Immature natural killer cell (primary cell): ENCODE data around the gene CIT. TPM values are rescaled to one million over a fixed set of nuclear protein-coding genes. Genes with fewer than 3 reads are reported as not detected.
A peak's percentile ranks its signal among the peaks of the same experiment; 100 is the strongest.
"Not testable (repeated sequence)": the region's sequence is repeated elsewhere in the genome, so short reads cannot be mapped to it uniquely, and the experiment has no call there.

Experiments used
- DNase-seq, 3 donors: peaks; one replicate each; pipeline ENCODE4 v3.0.0; 2022; ENCODE audit warnings: mixed read lengths in 1 of 3
- H3K27ac Mint-ChIP-seq, 6 donors: one replicate each; pipeline ENCODE4 v1.8.0; 2020; ENCODE audit warnings: mixed read lengths in 6 of 6, mild to moderate bottlenecking in 5 of 6, inconsistent platforms in 4 of 6, moderate library complexity in 3 of 6
- H3K27me3 Mint-ChIP-seq, 3 donors: one replicate each; pipeline ENCODE4 v1.8.0; 2020 to 2021; ENCODE audit warnings: low read depth in 3 of 3, mild to moderate bottlenecking in 3 of 3, mixed read lengths in 3 of 3, moderate library complexity in 3 of 3, inconsistent platforms in 1 of 3
- H3K36me3 Mint-ChIP-seq, 3 donors: one replicate each; pipeline ENCODE4 v1.8.0; 2020; ENCODE audit warnings: mixed read lengths in 3 of 3, inconsistent platforms in 2 of 3, mild to moderate bottlenecking in 2 of 3
- H3K4me1 Mint-ChIP-seq, 2 donors: one replicate each; pipeline ENCODE4 v1.8.0; 2020; ENCODE audit warnings: inconsistent platforms in 2 of 2, mild to moderate bottlenecking in 2 of 2, mixed read lengths in 2 of 2, moderate library complexity in 1 of 2
- H3K4me3 Mint-ChIP-seq, 5 donors: one replicate each; pipeline ENCODE4 v1.8.0; 2020; ENCODE audit warnings: mild to moderate bottlenecking in 5 of 5, mixed read lengths in 5 of 5, inconsistent platforms in 3 of 5, moderate library complexity in 3 of 5
- H3K9me3 Mint-ChIP-seq, 6 donors: one replicate each; pipeline ENCODE4 v1.8.0; 2020; ENCODE audit warnings: mild to moderate bottlenecking in 6 of 6, mixed read lengths in 6 of 6, inconsistent platforms in 4 of 6, moderate library complexity in 3 of 6
- polyA plus RNA-seq, 3 donors: library from polyadenylated mRNA; unstranded; fragments of 300-500 nt; fragmentation: Illumina TruSeq; gene quantifications; one replicate each; pipeline ENCODE4 v1.2.3, GENCODE V29; 2021

The CIT gene, protein sequence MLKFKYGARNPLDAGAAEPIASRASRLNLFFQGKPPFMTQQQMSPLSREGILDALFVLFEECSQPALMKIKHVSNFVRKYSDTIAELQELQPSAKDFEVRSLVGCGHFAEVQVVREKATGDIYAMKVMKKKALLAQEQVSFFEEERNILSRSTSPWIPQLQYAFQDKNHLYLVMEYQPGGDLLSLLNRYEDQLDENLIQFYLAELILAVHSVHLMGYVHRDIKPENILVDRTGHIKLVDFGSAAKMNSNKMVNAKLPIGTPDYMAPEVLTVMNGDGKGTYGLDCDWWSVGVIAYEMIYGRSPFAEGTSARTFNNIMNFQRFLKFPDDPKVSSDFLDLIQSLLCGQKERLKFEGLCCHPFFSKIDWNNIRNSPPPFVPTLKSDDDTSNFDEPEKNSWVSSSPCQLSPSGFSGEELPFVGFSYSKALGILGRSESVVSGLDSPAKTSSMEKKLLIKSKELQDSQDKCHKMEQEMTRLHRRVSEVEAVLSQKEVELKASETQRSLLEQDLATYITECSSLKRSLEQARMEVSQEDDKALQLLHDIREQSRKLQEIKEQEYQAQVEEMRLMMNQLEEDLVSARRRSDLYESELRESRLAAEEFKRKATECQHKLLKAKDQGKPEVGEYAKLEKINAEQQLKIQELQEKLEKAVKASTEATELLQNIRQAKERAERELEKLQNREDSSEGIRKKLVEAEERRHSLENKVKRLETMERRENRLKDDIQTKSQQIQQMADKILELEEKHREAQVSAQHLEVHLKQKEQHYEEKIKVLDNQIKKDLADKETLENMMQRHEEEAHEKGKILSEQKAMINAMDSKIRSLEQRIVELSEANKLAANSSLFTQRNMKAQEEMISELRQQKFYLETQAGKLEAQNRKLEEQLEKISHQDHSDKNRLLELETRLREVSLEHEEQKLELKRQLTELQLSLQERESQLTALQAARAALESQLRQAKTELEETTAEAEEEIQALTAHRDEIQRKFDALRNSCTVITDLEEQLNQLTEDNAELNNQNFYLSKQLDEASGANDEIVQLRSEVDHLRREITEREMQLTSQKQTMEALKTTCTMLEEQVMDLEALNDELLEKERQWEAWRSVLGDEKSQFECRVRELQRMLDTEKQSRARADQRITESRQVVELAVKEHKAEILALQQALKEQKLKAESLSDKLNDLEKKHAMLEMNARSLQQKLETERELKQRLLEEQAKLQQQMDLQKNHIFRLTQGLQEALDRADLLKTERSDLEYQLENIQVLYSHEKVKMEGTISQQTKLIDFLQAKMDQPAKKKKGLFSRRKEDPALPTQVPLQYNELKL (N-terminal part only)
- under 1 TPM in 1 of 3 donors, not detected in 2; 0.75 TPM for polyA plus RNA-seq

DNA sequence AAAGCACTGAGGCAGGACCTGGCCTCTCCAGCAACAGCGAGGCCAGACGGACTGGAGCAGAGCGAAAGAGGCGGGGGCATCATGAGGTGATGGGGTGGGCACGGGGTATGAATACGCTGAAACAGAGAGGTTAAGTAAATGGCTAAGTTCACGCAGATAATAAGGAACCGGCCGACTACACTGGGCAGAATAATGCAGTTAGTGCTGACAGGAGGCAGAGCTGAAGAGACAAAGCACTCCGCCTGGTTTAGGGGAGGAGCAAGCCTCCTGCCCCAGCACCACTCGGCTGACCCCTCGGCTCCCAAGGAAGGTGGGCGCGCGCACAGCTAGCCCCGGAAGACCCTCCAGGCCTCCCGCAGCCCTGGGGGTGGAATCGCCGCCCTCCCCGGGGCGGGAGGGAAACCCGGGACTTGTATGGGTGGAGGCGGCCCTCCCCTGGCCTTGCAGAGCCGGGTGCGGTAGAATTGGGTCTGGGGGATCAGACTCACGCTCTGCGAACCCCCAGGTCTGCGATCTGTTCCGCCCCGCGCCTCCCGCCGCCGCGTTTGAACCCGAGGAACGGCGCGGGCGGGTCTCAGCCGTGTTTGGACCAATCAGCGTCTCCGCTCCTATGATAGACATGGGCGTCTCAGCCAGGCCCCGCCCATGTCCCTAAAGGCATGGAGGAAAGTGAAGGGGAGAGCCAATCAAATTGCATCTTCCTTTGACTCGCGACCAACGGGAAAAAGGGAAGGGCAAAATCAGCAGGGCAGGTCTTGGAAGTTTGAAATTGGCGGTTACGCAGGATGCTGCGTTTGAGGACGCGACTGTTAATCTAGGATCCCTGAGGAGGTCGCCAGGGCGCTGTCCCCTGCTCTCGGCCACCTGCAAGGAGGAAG lies at the start of gene CIT:
CIT (minus strand) TSS at position 560 of the 878 bp plus-strand sequence. CDS start 1,152 bp downstream, outside the sequence.
- Mint-ChIP-seq H3K4me3 (peak within 1 kb of the TSS; percentile 84 to 93 (median 85)), H3K36me3 (no peaks in the 10 kb centered on the region), H3K4me1 (peaks cover 15 to 18% of the 10 kb centered on the region in 2 donors), H3K9me3 (no peaks in the 10 kb centered on the region), H3K27me3 (peaks cover 2 to 5% (median 4%) of the 10 kb centered on the region in 3 donors), H3K27ac (peak within 1 kb of the TSS; percentile 2 to 71 (median 40))
- DNase-seq, result peak; percentile 78 to 83 (median 82)

DNA sequence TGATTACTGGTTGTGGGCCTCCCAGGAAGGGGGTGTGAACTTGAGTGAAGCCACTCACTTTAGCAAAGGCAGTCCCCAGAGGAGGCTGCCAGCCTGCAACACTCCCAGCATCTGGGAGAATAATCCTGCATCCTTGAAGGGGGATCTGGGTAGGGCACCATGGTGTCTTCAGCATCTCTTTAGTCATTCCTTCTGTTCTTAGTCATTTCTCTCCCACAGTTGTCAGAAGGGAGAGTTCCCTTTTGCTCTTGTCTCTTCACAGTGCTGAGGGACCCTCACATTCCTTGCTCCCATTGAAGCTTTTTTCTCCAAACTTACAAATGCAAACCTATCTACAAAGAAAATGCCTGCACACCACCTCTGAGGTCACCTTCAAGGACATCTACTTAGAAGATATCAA lies 48.1 kb upstream of the CIT start:
- Mint-ChIP-seq H3K4me3 (no peak overlapping the region), H3K36me3 (no peaks in the 10 kb centered on the region), H3K27ac (no peak overlapping the region), H3K27me3 (peaks cover 0 to 7% (median 2%) of the 10 kb centered on the region in 3 donors), H3K9me3 (no peaks in the 10 kb centered on the region), H3K4me1 (no peaks in the 10 kb centered on the region)
- no peak for DNase-seq

GRCh38 chr12:119920064-119920463 lies 42.9 kb upstream of the CIT start:
- H3K36me3 Mint-ChIP-seq, result no peaks in the 10 kb centered on the region
- no peaks in the 10 kb centered on the region for H3K4me1 Mint-ChIP-seq
- H3K9me3 Mint-ChIP-seq, result no peaks in the 10 kb centered on the region
- H3K27me3 Mint-ChIP-seq, result peaks cover 0 to 9% (median 2%) of the 10 kb centered on the region in 3 donors
- no peak overlapping the region for H3K27ac Mint-ChIP-seq
- DNase-seq, result no peak
- no peak overlapping the region for H3K4me3 Mint-ChIP-seq

DNA sequence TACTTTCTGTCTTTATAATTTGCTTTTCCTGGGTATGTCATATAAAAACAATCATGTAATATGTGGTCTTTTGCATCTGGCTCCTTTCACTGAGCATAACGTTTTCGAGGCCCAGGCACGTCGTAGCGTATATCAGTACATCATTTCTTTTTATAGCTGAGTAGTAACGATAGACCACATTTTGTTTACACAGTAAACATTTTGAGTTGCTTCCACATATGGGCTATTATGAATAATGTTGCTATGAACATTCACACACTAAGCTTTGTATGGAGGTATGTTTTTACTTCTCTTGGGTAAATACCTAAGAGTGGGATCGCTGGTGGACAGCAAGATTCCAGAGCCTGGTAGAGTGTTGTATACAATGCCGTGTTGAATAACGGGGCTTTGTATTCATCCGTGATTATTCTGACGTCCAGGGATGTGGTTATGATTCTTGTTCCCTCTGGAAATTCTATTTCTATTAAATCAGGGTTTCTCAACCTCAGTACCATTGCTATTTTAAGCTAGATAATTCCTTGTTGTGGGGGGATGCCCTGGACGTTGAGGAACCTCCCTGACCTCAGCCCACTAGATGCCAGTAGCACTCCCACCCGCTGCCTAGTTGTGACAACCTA lies 38.9 kb upstream of the CIT start:
- H3K4me3 Mint-ChIP-seq, result no peak overlapping the region
- H3K9me3 Mint-ChIP-seq, result no peaks in the 10 kb centered on the region
- no peaks in the 10 kb centered on the region for H3K36me3 Mint-ChIP-seq
- H3K4me1 Mint-ChIP-seq, result no peaks in the 10 kb centered on the region
- H3K27me3 Mint-ChIP-seq, result peaks cover 0 to 11% (median 3%) of the 10 kb centered on the region in 3 donors
- H3K27ac Mint-ChIP-seq, result no peak overlapping the region
- DNase-seq, result no peak

- Mint-ChIP-seq H3K9me3 (no peaks in the 10 kb centered on the region), H3K4me1 (no peaks in the 10 kb centered on the region), H3K4me3 (no peak overlapping the region), H3K36me3 (no peaks in the 10 kb centered on the region), H3K27ac (no peak overlapping the region), H3K27me3 (peaks cover 0 to 11% (median 3%) of the 10 kb centered on the region in 3 donors)
- no peak for DNase-seq
Measured at GRCh38 chr12:119914666-119915065, 37.5 kb upstream of the CIT start.

GRCh38 chr12:119913536-119914330 lies 36.6 kb upstream of the CIT start:
- Mint-ChIP-seq H3K36me3 (no peaks in the 10 kb centered on the region), H3K27ac (no peak overlapping the region), H3K4me3 (no peak overlapping the region), H3K9me3 (no peaks in the 10 kb centered on the region), H3K27me3 (peaks cover 0 to 11% (median 3%) of the 10 kb centered on the region in 3 donors), H3K4me1 (no peaks in the 10 kb centered on the region)
- no peak for DNase-seq

DNA sequence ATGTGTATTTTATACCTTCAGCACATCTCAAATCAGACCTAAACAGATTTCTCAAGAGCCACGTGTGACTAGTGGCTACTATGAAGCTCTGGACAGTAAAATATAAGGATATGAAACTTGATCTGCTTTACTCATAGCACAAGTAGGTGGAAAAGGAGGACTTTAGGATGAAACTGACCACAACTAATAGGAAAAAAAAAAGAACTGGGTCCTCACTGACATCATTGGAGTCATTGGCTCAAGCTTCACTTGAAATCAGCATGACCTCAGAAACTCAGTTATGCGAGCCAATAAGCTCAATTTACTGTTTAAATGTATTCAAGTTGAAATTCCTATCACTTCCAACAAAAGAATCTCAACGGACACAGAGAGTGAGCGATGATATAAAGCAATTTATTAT lies 34.1 kb upstream of the CIT start:
- Mint-ChIP-seq H3K27ac (no peak overlapping the region), H3K27me3 (peaks cover 2 to 5% (median 3%) of the 10 kb centered on the region in 3 donors), H3K36me3 (no peaks in the 10 kb centered on the region), H3K9me3 (no peaks in the 10 kb centered on the region), H3K4me1 (no peaks in the 10 kb centered on the region), H3K4me3 (no peak overlapping the region)
- DNase-seq, result no peak

DNA sequence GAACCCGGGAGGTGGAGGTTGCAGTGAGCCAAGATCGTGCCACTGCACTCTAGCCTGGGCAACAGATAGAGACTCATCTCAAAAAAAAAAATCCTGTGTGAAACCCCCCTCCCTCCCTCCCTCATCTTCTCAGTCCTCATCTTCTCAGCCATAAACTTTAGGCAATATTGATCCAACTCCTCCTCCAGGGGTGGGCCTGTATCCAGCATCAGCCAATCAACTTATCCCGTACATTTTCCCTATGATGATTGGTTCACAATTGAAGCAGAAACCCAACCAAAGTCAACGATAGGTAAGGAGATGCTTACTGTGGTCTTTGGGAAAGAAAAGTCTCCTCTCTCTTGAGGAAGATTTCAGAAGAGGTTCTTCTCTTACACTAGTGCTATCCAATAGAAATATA lies 33.5 kb upstream of the CIT start:
- Mint-ChIP-seq H3K4me1 (no peaks in the 10 kb centered on the region), H3K27me3 (peaks cover 2 to 5% (median 3%) of the 10 kb centered on the region in 3 donors), H3K9me3 (no peaks in the 10 kb centered on the region), H3K36me3 (no peaks in the 10 kb centered on the region), H3K4me3 (no peak overlapping the region), H3K27ac (no peak overlapping the region)
- DNase-seq, result no peak

GRCh38 chr12:119902084-119902509 lies 25.0 kb upstream of the CIT start:
- no peaks in the 10 kb centered on the region for H3K36me3 Mint-ChIP-seq
- no peak overlapping the region for H3K4me3 Mint-ChIP-seq
- no peaks in the 10 kb centered on the region for H3K9me3 Mint-ChIP-seq
- H3K27ac Mint-ChIP-seq, result no peak overlapping the region
- H3K27me3 Mint-ChIP-seq, result peaks cover 3 to 10% (median 7%) of the 10 kb centered on the region in 3 donors
- DNase-seq, result peak; percentile 28 to 46 (median 29)
- H3K4me1 Mint-ChIP-seq, result peaks cover 3 to 6% of the 10 kb centered on the region in 2 donors

DNA sequence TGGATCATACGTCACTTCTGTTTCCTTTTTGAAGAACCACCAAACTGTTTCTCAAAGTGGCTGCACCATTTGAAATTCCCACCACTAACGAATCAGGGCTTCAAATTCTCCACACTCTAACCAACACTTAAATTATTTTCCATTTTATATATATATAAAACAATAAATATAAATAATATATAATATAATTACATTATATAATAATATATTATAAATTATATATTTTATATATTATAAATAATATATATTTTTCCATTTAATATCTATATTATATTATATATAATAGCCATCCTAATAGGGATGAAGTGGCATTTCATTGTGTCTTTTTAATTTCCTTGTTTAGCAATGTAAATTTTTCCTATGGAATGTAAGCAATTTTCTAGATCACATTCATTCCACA lies 24.6 kb upstream of the CIT start:
- no peak for DNase-seq
- Mint-ChIP-seq H3K4me1 (peaks cover 3 to 6% of the 10 kb centered on the region in 2 donors), H3K9me3 (no peaks in the 10 kb centered on the region), H3K36me3 (no peaks in the 10 kb centered on the region), H3K27ac (no peak overlapping the region), H3K4me3 (no peak overlapping the region), H3K27me3 (peaks cover 5 to 10% (median 7%) of the 10 kb centered on the region in 3 donors)

DNA sequence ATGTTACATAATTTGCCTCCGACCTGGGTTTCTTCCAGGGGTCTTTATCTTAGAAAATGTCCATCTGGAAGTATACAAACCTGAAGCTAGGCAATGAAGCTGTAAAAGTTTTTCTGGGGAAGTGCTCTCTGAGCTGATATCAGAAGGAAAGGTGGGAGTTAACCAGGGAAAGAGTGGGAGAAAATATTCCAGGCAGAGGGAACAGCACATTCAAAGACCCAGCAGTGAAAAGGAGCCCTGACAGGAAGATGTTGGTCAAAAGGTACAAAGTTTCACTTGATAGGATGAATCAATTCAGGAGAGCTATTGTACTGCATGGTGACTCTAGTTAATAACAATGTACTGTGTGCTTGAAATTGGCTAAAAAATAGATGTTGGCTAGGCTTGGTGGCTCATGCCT lies 17.8 kb upstream of the CIT start:
- H3K36me3 Mint-ChIP-seq, result no peaks in the 10 kb centered on the region
- no peaks in the 10 kb centered on the region for H3K9me3 Mint-ChIP-seq
- H3K27ac Mint-ChIP-seq, result no peak overlapping the region
- DNase-seq, result no peak
- H3K27me3 Mint-ChIP-seq, result peaks cover 4 to 7% (median 5%) of the 10 kb centered on the region in 3 donors
- H3K4me3 Mint-ChIP-seq, result no peak overlapping the region
- H3K4me1 Mint-ChIP-seq, result no peaks in the 10 kb centered on the region

DNA sequence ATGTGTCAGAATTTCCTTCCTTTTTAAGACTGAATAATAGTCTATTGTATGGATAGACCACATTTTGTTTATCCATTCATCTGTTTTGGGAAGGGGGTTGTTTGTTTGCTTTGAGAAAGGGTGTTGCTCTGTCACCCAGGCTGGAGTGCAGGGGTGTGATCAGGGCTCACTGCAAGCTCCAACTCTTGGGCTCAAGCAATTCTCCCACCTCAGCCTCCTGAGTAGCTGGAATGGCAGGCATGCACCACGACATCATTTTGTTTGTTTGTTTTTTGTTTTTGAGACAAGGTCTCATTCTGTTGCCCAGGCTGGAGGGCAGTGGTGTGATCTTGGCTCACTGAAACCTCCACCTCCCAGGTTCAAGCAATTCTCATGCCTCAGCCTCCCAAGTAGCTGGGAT lies 15.5 kb upstream of the CIT start:
- H3K9me3 Mint-ChIP-seq, DNase-seq, H3K36me3 Mint-ChIP-seq, H3K27me3 Mint-ChIP-seq, H3K4me1 Mint-ChIP-seq, H3K4me3 Mint-ChIP-seq, H3K27ac Mint-ChIP-seq: not testable (repeated sequence)
